Activated B cell treated with CpG ODN at 0.5 μM for 24 hours (primary cell): ENCODE results near the gene MGAT5. TPM values are rescaled to one million over a fixed set of nuclear protein-coding genes. Genes with fewer than 3 reads are reported as not detected.

ENCODE experiments used
- ATAC-seq: fragments of 200-7000 bp; cut with Tn5 transposase; one replicate; pipeline ENCODE4 v1.10.0; 2021; ENCODE audit warnings: low read depth, mild to moderate bottlenecking, moderate library complexity
- CTCF ChIA-PET: fragments of 350-600 bp; sonication (Branson Sonifier 250); formaldehyde crosslinking; loops from one replicate; lab custom pipeline; 2021; ENCODE audit warnings: antibody characterized with exemption; lab: Charles Lee
- POLR2A ChIA-PET: fragments of 350-600 bp; sonication (Branson Sonifier 250); formaldehyde crosslinking; loops from one replicate; lab custom pipeline; 2021; ENCODE audit warnings: antibody characterized with exemption; lab: Charles Lee
- DNase-seq: peaks from one replicate; pipeline ENCODE4 v3.0.0; 2022
- H3K27ac Mint-ChIP-seq: one replicate; pipeline ENCODE4 v1.8.0; 2020; ENCODE audit warnings: mixed read lengths
- H3K27me3 Mint-ChIP-seq: one replicate; pipeline ENCODE4 v1.8.0; 2021; ENCODE audit warnings: mixed read lengths
- H3K36me3 Mint-ChIP-seq: one replicate; pipeline ENCODE4 v1.8.0; 2021; ENCODE audit warnings: low read depth, mixed read lengths
- H3K4me1 Mint-ChIP-seq: one replicate; pipeline ENCODE4 v1.8.0; 2021; ENCODE audit warnings: mixed read lengths
- H3K4me3 Mint-ChIP-seq: one replicate; pipeline ENCODE4 v1.8.0; 2020; ENCODE audit warnings: mild to moderate bottlenecking, mixed read lengths
- H3K9me3 Mint-ChIP-seq: one replicate; pipeline ENCODE4 v1.8.0; 2020; ENCODE audit warnings: mixed read lengths
- intact Hi-C: fragments of 100-400 bp; cut with micrococcal nuclease; formaldehyde crosslinking; loops from one replicate; pipeline ENCODE4 v1.15.1; 2024
- total RNA-seq: library from RNA; stranded (reverse); gene quantifications from 2 replicates; pipeline ENCODE4 v1.2.3, GENCODE V29; 2022
- TF ChIP-seq, protein P1 (sequence below): fragments of 200-600 bp; IDR thresholded peaks from one replicate; pipeline ENCODE4 v1.8.0; 2022; ENCODE audit warnings: antibody characterized with exemption, mild to moderate bottlenecking

Gene MGAT5
- total RNA-seq, 1 donor from 2014 or later, result 66.7 TPM

DNA sequence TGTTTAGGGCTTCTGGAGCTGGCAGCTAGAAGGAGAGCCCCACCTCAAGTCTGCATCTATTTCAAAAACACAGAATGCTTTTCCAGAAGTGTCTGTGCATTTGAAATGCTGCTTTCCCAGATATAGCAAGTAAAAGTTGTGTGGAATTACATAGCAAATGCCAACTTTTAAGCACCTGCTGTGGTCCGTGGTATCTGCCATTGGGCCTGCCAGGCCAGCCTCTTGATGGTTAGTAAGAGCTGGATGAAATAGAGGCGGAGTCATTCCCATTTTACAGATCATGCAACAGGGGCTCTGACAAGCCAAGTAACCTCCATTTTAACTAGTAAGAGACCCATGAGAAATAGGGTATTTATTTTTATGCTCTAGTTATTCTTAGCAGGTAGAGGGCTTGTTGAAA, 61.6 kb downstream of the MGAT5 start:
- CTCF ChIA-PET, result interaction anchor here (1.1 to 1.2 kb wide), 2 partner anchors 32 to 96 kb away, joined by 4 read pairs; no protein-coding TSS in a partner anchor
- no peak overlapping the region for H3K4me3 Mint-ChIP-seq
- peak overlapping the region; percentile 42 for H3K27ac Mint-ChIP-seq
- no peaks in the 10 kb centered on the region for H3K27me3 Mint-ChIP-seq
- intact Hi-C loops, result loop anchor here (2.0 to 5.0 kb wide), 2 partner anchors 15 to 37 kb away; no protein-coding TSS in a partner anchor
- TF ChIP-seq, protein P1, sequence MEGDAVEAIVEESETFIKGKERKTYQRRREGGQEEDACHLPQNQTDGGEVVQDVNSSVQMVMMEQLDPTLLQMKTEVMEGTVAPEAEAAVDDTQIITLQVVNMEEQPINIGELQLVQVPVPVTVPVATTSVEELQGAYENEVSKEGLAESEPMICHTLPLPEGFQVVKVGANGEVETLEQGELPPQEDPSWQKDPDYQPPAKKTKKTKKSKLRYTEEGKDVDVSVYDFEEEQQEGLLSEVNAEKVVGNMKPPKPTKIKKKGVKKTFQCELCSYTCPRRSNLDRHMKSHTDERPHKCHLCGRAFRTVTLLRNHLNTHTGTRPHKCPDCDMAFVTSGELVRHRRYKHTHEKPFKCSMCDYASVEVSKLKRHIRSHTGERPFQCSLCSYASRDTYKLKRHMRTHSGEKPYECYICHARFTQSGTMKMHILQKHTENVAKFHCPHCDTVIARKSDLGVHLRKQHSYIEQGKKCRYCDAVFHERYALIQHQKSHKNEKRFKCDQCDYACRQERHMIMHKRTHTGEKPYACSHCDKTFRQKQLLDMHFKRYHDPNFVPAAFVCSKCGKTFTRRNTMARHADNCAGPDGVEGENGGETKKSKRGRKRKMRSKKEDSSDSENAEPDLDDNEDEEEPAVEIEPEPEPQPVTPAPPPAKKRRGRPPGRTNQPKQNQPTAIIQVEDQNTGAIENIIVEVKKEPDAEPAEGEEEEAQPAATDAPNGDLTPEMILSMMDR, result no peak
- peaks cover 61% of the 10 kb centered on the region for H3K36me3 Mint-ChIP-seq
- DNase-seq (no peak), ATAC-seq (no peak)
- POLR2A ChIA-PET, result interaction anchor here (0.6 kb wide), 1 partner anchor 40 kb away, joined by 14 read pairs; no protein-coding TSS in a partner anchor
- H3K9me3 Mint-ChIP-seq, result no peaks in the 10 kb centered on the region
- H3K4me1 Mint-ChIP-seq, result peaks cover 89% of the 10 kb centered on the region

DNA sequence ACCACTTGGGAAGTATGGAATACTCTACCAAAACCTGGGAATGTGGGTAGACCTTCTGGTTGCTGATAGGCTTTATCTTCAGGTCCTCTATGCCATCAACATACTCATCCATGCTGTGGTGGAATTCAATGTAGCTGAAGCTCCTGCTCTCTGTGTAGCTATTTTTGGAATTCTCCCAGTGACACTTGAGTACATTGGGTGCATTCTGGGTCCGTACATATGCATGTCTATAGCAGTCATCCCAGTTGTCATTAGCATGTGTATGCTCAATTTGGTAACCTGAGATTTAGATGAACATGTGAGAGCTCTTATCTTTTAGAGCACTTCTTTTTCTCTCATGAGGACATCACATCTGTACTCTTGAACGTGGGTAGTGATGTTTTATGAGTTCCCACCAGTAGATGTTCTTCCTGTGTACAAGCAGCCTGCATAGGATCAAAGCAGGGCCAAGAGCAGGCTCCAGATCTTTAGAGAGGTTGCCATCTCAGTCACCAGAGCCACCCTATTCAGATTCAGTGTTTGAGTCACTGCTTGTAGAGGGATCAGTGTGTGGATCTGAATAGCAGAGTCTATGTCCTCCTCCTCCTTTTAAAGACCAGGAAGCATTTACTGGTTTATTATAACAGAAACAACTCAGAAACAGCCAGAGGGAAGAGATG, 65.9 kb downstream of the MGAT5 start:
- TF ChIP-seq, protein P1, result no peak
- POLR2A ChIA-PET, result interaction anchor here (0.6 to 0.7 kb wide), 3 partner anchors 17 to 192 kb away, joined by 3 read pairs; no protein-coding TSS in a partner anchor
- Mint-ChIP-seq H3K4me1 (peaks cover 90% of the 10 kb centered on the region), H3K27me3 (no peaks in the 10 kb centered on the region), H3K4me3 (no peak overlapping the region), H3K27ac (peak overlapping the region; percentile 60), H3K9me3 (no peaks in the 10 kb centered on the region), H3K36me3 (peaks cover 67% of the 10 kb centered on the region)
- intact Hi-C loops, result loop anchor here (2.0 to 5.0 kb wide), 2 partner anchors 13 to 33 kb away; no protein-coding TSS in a partner anchor
- CTCF ChIA-PET, result interaction anchor here (1.2 kb wide), 1 partner anchor 92 kb away, joined by 3 read pairs; no protein-coding TSS in a partner anchor
- ATAC-seq (no peak), DNase-seq (no peak)

DNA sequence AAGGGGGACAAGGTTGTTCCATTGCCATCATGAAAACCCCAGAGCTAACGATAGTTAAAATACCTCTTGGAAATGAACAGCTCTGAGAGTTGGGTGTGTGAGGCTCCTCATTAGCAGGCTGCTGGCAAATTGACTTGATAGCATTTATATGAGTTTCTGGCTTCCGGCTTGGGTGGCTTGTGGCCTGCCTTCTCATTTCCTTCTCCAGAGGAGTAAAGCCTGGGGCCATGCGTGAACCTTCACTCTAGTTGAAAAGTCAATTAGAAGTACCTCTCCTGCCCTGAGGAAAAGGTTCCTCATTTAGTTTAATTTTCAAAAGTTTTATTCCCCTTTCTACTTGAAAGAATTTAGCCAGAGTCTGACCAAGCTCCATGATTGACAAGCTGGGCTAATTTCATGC, 67.1 kb downstream of the MGAT5 start:
- H3K4me1 Mint-ChIP-seq, result peaks cover 90% of the 10 kb centered on the region
- peaks cover 65% of the 10 kb centered on the region for H3K36me3 Mint-ChIP-seq
- DNase-seq (no peak), ATAC-seq (peak; percentile 36)
- intact Hi-C loops, result loop anchor here (2.0 kb wide), 1 partner anchor 14 kb away; no protein-coding TSS in a partner anchor
- CTCF ChIA-PET, result interaction anchor here (1.2 kb wide), 1 partner anchor 90 kb away, joined by 3 read pairs; no protein-coding TSS in a partner anchor
- TF ChIP-seq, protein P1, result no peak
- peak overlapping the region; percentile 65 for H3K27ac Mint-ChIP-seq
- H3K27me3 Mint-ChIP-seq, result no peaks in the 10 kb centered on the region
- no peaks in the 10 kb centered on the region for H3K9me3 Mint-ChIP-seq
- H3K4me3 Mint-ChIP-seq, result no peak overlapping the region
- POLR2A ChIA-PET, result no interaction called here

- H3K27ac Mint-ChIP-seq, result peak overlapping the region; percentile 83
- POLR2A ChIA-PET, result interaction anchor here (1.6 to 2.0 kb wide), 2 partner anchors 10 to 12 kb away, joined by 3 to 5 read pairs; no protein-coding TSS in a partner anchor
- no peaks in the 10 kb centered on the region for H3K9me3 Mint-ChIP-seq
- ATAC-seq (no peak), DNase-seq (no peak)
- intact Hi-C loops, result no loop called here
- no peaks in the 10 kb centered on the region for H3K27me3 Mint-ChIP-seq
- H3K4me1 Mint-ChIP-seq, result peaks cover 99% of the 10 kb centered on the region
- CTCF ChIA-PET, result interaction anchor here (0.9 kb wide), 1 partner anchor 205 kb away, joined by 3 read pairs; no protein-coding TSS in a partner anchor
- H3K4me3 Mint-ChIP-seq, result peak overlapping the region; percentile 57
- peaks cover 57% of the 10 kb centered on the region for H3K36me3 Mint-ChIP-seq
- TF ChIP-seq, protein P1, result no peak
Measured at GRCh38 chr2:134323777-134324176, 69.9 kb downstream of the MGAT5 start.

- TF ChIP-seq, protein P1, result no peak
- peaks cover 96% of the 10 kb centered on the region for H3K4me1 Mint-ChIP-seq
- intact Hi-C loops, result no loop called here
- peaks cover 56% of the 10 kb centered on the region for H3K36me3 Mint-ChIP-seq
- POLR2A ChIA-PET, result interaction anchor here (1.6 to 2.0 kb wide), 2 partner anchors 9 to 11 kb away, joined by 3 to 5 read pairs; no protein-coding TSS in a partner anchor
- H3K27me3 Mint-ChIP-seq, result no peaks in the 10 kb centered on the region
- CTCF ChIA-PET, result no interaction called here
- H3K9me3 Mint-ChIP-seq, result no peaks in the 10 kb centered on the region
- DNase-seq (no peak), ATAC-seq (no peak)
- H3K27ac Mint-ChIP-seq, result peak overlapping the region; percentile 83
- peak overlapping the region; percentile 57 for H3K4me3 Mint-ChIP-seq
Measured at GRCh38 chr2:134324430-134324829, 70.6 kb downstream of the MGAT5 start.
